HG03095 (cell line): ENCODE data around the gene BRAF.
"Not testable (repeated sequence)": the region's sequence is repeated elsewhere in the genome, so short reads cannot be mapped to it uniquely, and the experiment has no call there.

Experiments used
- ATAC-seq: cut with Tn5 transposase; IDR thresholded peaks from one replicate; pipeline ENCODE4 v1.9.1; 2021; ENCODE audit warnings: moderate library complexity; ENCODE audit not compliant: unreplicated experiment

Gene BRAF

GRCh38 chr7:140920745-140921144, 4.0 kb downstream of the BRAF start:
- ATAC-seq: no peak

- no peak for ATAC-seq
These were observed 6.5 kb downstream of the BRAF start for GRCh38 chr7:140918236-140918635.

- no peak for ATAC-seq
These were observed 7.5 kb downstream of the BRAF start for GRCh38 chr7:140917258-140917657.

- ATAC-seq: no peak
These were observed 8.7 kb downstream of the BRAF start for GRCh38 chr7:140915935-140916555.

- ATAC-seq: no peak
These were observed 10.6 kb downstream of the BRAF start for GRCh38 chr7:140914083-140914482.

GRCh38 chr7:140913596-140913928, 11.2 kb downstream of the BRAF start:
- not testable (repeated sequence) for ATAC-seq

- no peak for ATAC-seq
These were observed 13.0 kb downstream of the BRAF start for GRCh38 chr7:140911746-140912145.

- no peak for ATAC-seq
These were observed 15.1 kb downstream of the BRAF start for GRCh38 chr7:140909476-140910161.

GRCh38 chr7:140908361-140908760, 16.4 kb downstream of the BRAF start:
- no peak for ATAC-seq

- ATAC-seq: no peak
These were observed 20.8 kb downstream of the BRAF start for GRCh38 chr7:140903741-140904480.

GRCh38 chr7:140902303-140902953, 22.3 kb downstream of the BRAF start:
- ATAC-seq: peak; percentile 72

- ATAC-seq: no peak
These were observed 22.8 kb downstream of the BRAF start for GRCh38 chr7:140901941-140902302.

GRCh38 chr7:140899883-140900282, 24.8 kb downstream of the BRAF start:
- ATAC-seq: no peak

GRCh38 chr7:140898786-140899536, 25.8 kb downstream of the BRAF start:
- no peak for ATAC-seq

GRCh38 chr7:140896996-140897395, 27.7 kb downstream of the BRAF start:
- ATAC-seq: no peak

GRCh38 chr7:140889645-140890044, 35.1 kb downstream of the BRAF start:
- ATAC-seq: no peak

- no peak for ATAC-seq
These were observed 35.6 kb downstream of the BRAF start for GRCh38 chr7:140889150-140889549.

GRCh38 chr7:140888087-140888486, 36.6 kb downstream of the BRAF start:
- no peak for ATAC-seq

GRCh38 chr7:140885735-140886334, 38.9 kb downstream of the BRAF start:
- ATAC-seq: no peak

- ATAC-seq: no peak
These were observed 41.4 kb downstream of the BRAF start for GRCh38 chr7:140883378-140883777.

- not testable (repeated sequence) for ATAC-seq
These were observed 41.9 kb downstream of the BRAF start for GRCh38 chr7:140882834-140883233.
